Activated CD8-positive, alpha-beta T cell treated with anti-CD3 and anti-CD28 coated beads for 36 hours (primary cell): ENCODE measurements around the gene BSCL2. TPM values are rescaled to one million over a fixed set of nuclear protein-coding genes. Genes with fewer than 3 reads are reported as not detected.
"Not testable (repeated sequence)": the region's sequence is repeated elsewhere in the genome, so short reads cannot be mapped to it uniquely, and the experiment has no call there.

ENCODE experiments used
- ATAC-seq: fragments of 200-7000 bp; cut with Tn5 transposase; one replicate; pipeline ENCODE4 v1.10.0; 2021; ENCODE audit warnings: mild to moderate bottlenecking, moderate library complexity
- CTCF ChIA-PET: fragments of 350-600 bp; sonication (Branson Sonifier 250); formaldehyde crosslinking; loops from one replicate; lab custom pipeline; 2021; ENCODE audit warnings: antibody characterized with exemption; lab: Charles Lee
- POLR2A ChIA-PET: fragments of 350-600 bp; sonication (Branson Sonifier 250); formaldehyde crosslinking; loops from one replicate; lab custom pipeline; 2021; ENCODE audit warnings: antibody characterized with exemption; lab: Charles Lee
- DNase-seq: peaks from one replicate; pipeline ENCODE4 v3.0.0-alpha.2; 2020
- H3K27ac Mint-ChIP-seq: one replicate; pipeline ENCODE4 v1.8.0; 2021; ENCODE audit warnings: mild to moderate bottlenecking, mixed read lengths
- H3K27me3 Mint-ChIP-seq: one replicate; pipeline ENCODE4 v1.8.0; 2021; ENCODE audit warnings: mixed read lengths
- H3K36me3 Mint-ChIP-seq: one replicate; pipeline ENCODE4 v1.8.0; 2021; ENCODE audit warnings: low read depth, mixed read lengths
- H3K4me1 Mint-ChIP-seq: one replicate; pipeline ENCODE4 v1.8.0; 2021; ENCODE audit warnings: low read depth, mixed read lengths
- H3K4me3 Mint-ChIP-seq: one replicate; pipeline ENCODE4 v1.8.0; 2021; ENCODE audit warnings: mild to moderate bottlenecking, moderate library complexity, mixed read lengths
- H3K9me3 Mint-ChIP-seq: one replicate; pipeline ENCODE4 v1.8.0; 2021; ENCODE audit warnings: mixed read lengths
- CTCF ChIP-seq: fragments of 200-600 bp; IDR thresholded peaks from one replicate; pipeline ENCODE4 v1.8.0; 2022; ENCODE audit warnings: antibody characterized with exemption, mild to moderate bottlenecking
- intact Hi-C: fragments of 100-400 bp; cut with micrococcal nuclease; formaldehyde crosslinking; loops from one replicate; pipeline ENCODE4 v1.10.0; 2022
- total RNA-seq, 2 experiments: library from RNA; stranded (reverse); gene quantifications; one replicate each; pipeline ENCODE4 v1.2.3, GENCODE V29; 2021

BSCL2 gene
- total RNA-seq, 2 experiments from 2014 or later = 22.1 to 24.1 TPM

- Mint-ChIP-seq H3K4me1 (peaks cover 7% of the 10 kb centered on the region), H3K27me3 (no peaks in the 10 kb centered on the region), H3K27ac (no peak overlapping the region), H3K4me3 (no peak overlapping the region), H3K36me3 (peaks cover 28% of the 10 kb centered on the region), H3K9me3 (no peaks in the 10 kb centered on the region)
- ATAC-seq = peak; percentile 84
- TF ChIP-seq CTCF = peak; percentile 92
- peak; percentile 87 for DNase-seq
- ChIA-PET POLR2A (interaction anchor here (0.8 to 2.5 kb wide), 7 partner anchors 11 to 102 kb away, joined by 3 to 9 read pairs (median 4); partner anchors contain the start of genes C11orf98, CSKMT and TMEM223), CTCF (interaction anchor here (0.5 to 6.9 kb wide), 50 partner anchors 9 to 321 kb away, joined by 3 to 79 read pairs (median 4); partner anchors contain the start of genes B3GAT3, C11orf98, CSKMT and GANAB)
- intact Hi-C loops = no loop called here
Observed at GRCh38 chr11:62694455-62695167, 12.6 kb downstream of the BSCL2 start.

GRCh38 chr11:62693624-62694023 lies 13.6 kb downstream of the BSCL2 start:
- intact Hi-C loops, H3K27me3 Mint-ChIP-seq, H3K4me1 Mint-ChIP-seq, H3K9me3 Mint-ChIP-seq, DNase-seq, H3K27ac Mint-ChIP-seq, ATAC-seq, H3K4me3 Mint-ChIP-seq: not testable (repeated sequence)
- ChIA-PET CTCF (interaction anchor here (0.8 to 6.9 kb wide), 29 partner anchors 10 to 309 kb away, joined by 3 to 79 read pairs (median 4); partner anchors contain the start of genes B3GAT3, C11orf98, CSKMT and GANAB), POLR2A (interaction anchor here (0.8 to 2.5 kb wide), 5 partner anchors 12 to 101 kb away, joined by 3 to 9 read pairs (median 4); partner anchors contain the start of genes C11orf98 and CSKMT)
- H3K36me3 Mint-ChIP-seq = peaks cover 27% of the 10 kb centered on the region

- Mint-ChIP-seq H3K4me1 (peaks cover 3% of the 10 kb centered on the region), H3K27ac (no peak within 1 kb of the TSS), H3K36me3 (peaks cover 23% of the 10 kb centered on the region), H3K9me3 (no peaks in the 10 kb centered on the region), H3K4me3 (no peak within 1 kb of the TSS), H3K27me3 (peaks cover 11% of the 10 kb centered on the region)
- TF ChIP-seq CTCF = no peak
- intact Hi-C loops = no loop called here
- DNase-seq (no peak), ATAC-seq (no peak)
- CTCF ChIA-PET = interaction anchor here (0.8 to 6.9 kb wide), 3 partner anchors 8 to 295 kb away, joined by 3 to 79 read pairs (median 4); partner anchors contain the start of gene UBXN1
- POLR2A ChIA-PET = interaction anchor here (0.8 to 2.9 kb wide), 8 partner anchors 9 to 25 kb away, joined by 3 to 8 read pairs (median 3); partner anchors contain the start of genes C11orf98, CSKMT, LBHD1 and UQCC3
Observed at GRCh38 chr11:62689421-62690183, 17.6 kb downstream of the BSCL2 start, which contains the start of gene LRRN4CL. Gene LRRN4CL (minus strand): TSS chr11:62689530. CDS start chr11:62688508, 1,022 bp downstream.

- POLR2A ChIA-PET = interaction anchor here (1.5 to 1.8 kb wide), 2 partner anchors 13 to 24 kb away, joined by 3 to 8 read pairs; partner anchors contain the start of genes C11orf98 and CSKMT
- H3K4me1 Mint-ChIP-seq = no peaks in the 10 kb centered on the region
- CTCF ChIA-PET = interaction anchor here (1.0 to 1.4 kb wide), 4 partner anchors 12 to 294 kb away, joined by 3 to 4 read pairs (median 4); partner anchors contain the start of gene UQCC3
- DNase-seq = no peak
- peaks cover 11% of the 10 kb centered on the region for H3K27me3 Mint-ChIP-seq
- H3K36me3 Mint-ChIP-seq = peaks cover 20% of the 10 kb centered on the region
- no peak for ATAC-seq
- H3K4me3 Mint-ChIP-seq = no peak overlapping the region
- TF ChIP-seq CTCF = no peak
- intact Hi-C loops = no loop called here
- no peak overlapping the region for H3K27ac Mint-ChIP-seq
- no peaks in the 10 kb centered on the region for H3K9me3 Mint-ChIP-seq
Observed at GRCh38 chr11:62688491-62688890, 18.7 kb downstream of the BSCL2 start.
